HG03558 (cell line): Measurements from ENCODE around the gene HIVEP2.

ENCODE experiments used
- ATAC-seq: cut with Tn5 transposase; IDR thresholded peaks from one replicate; pipeline ENCODE4 v1.9.1; 2021; ENCODE audit warnings: moderate number of reproducible peaks; ENCODE audit not compliant: unreplicated experiment; ENCODE audit errors: extremely low read depth

Gene HIVEP2

GRCh38 chr6:142797159-142797558 is 147.8 kb downstream of the HIVEP2 start:
- no peak for ATAC-seq

DNA sequence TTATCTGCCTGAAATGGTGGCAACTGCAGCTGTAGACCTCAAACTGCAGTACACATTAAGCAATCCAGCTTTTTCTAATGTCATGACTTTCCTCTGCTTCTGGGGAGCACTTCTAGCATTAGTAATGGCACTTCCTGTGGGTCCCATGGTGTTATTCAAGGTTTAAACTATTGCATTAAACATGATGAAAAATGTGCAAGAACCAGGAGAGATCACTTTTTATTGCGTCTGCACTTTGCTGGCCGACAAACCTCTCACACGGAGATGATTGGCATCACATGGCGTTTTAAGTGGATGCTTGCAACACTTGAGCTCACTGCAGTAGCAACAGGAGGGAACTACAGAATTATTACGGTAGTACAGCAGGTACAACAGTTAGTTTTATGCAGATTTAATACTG is 148.4 kb downstream of the HIVEP2 start:
- no peak for ATAC-seq

DNA sequence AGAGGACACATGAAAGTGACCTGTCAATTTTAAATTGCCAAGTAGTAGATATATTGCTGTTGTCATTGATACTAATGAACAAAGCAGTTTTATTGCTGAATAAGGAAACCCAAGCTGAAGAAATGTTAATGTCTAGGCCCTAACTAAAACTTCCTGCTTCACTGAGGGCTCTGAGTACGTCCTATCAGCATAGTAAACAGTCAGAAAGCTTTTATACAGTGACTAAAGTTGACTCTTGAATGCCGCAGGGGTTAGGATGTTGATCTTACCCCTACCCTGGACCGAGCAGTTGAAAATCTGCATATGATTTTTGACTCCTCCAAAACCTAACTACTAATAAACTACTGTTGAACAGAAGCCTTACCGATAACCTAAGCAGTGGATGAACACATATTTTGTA is 149.0 kb downstream of the HIVEP2 start:
- ATAC-seq, result no peak

DNA sequence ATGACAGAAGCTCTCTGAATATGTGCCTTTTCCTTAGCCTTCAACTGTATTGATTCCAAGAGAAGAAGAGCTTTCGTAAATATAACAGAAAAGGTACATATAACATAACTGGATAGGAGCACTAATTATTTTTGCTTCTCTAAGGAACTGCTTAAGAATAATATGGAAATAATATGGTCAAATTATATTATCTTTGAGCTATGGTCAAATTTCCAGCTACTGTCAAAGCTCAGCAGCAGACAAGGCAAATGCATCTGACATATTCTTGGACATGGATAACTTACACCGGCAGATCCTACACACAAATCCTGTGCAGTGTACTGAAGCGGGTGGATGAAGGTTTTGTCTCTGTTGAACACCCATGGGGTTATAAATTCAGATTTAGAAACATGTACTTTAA is 150.6 kb downstream of the HIVEP2 start:
- no peak for ATAC-seq

GRCh38 chr6:142790257-142790656 is 154.7 kb downstream of the HIVEP2 start:
- no peak for ATAC-seq

DNA sequence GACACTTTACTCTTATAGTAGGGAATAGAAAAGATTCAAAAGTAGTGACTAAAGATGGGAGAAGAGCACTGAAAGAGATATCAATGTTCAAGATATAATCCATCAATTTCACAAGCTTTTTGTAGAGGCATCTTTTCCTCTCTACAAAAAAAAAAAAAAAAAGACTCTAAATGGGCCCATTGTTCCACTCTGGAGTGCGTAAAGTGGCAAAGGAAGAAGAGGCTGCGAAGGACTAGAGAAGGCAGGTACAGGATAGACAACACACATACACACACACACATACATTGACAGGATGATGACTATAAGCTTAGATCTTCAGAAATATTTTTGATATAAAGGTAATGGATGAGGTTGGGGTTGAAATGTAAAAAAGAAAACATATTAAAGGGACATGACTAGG is 157.6 kb downstream of the HIVEP2 start:
- ATAC-seq, result no peak

DNA sequence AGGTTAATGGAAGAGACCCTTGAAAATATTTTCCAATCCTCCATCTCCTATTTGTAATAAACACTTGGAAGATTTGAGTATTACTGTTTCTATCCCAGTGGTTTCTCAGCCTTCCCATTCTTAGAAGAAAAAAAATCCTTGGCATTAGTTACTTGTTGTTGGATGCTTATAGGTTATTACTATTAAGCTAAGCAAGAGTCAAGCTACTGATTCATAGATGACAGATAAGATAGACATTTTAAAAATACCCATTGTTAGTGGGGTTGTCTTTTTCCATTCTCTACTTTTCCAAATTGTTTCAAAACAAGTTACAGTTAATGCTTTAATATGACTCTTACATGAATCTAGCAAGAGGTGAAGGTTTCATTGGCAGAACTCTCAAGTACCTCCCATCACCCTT is 158.5 kb downstream of the HIVEP2 start:
- no peak for ATAC-seq

GRCh38 chr6:142784344-142784743 is 160.6 kb downstream of the HIVEP2 start:
- ATAC-seq, result peak; percentile 98

DNA sequence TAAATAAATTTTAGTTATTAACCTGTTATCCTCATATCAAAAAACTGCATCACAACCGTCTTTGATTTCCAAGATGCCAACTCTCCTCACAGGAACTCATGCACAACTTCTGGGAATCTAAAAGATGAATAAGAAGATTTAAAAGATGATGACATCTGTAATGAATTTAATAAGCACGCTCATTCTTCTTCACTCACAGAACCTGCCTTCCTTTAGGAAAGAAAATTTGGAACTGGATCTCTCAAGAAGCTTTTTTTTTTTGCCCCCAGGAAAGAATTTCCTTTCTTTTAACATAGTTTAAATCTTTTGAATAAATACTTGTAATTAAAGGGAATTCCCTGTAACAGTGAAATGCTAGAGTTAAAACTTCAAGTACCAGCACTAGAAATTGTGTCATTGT is 161.5 kb downstream of the HIVEP2 start:
- ATAC-seq, result no peak

GRCh38 chr6:142781129-142781528 is 163.8 kb downstream of the HIVEP2 start:
- ATAC-seq, result no peak

- ATAC-seq, result no peak
Measured at GRCh38 chr6:142773859-142774648, 170.9 kb downstream of the HIVEP2 start.

- no peak for ATAC-seq
Measured at GRCh38 chr6:142773324-142773723, 171.7 kb downstream of the HIVEP2 start.

DNA sequence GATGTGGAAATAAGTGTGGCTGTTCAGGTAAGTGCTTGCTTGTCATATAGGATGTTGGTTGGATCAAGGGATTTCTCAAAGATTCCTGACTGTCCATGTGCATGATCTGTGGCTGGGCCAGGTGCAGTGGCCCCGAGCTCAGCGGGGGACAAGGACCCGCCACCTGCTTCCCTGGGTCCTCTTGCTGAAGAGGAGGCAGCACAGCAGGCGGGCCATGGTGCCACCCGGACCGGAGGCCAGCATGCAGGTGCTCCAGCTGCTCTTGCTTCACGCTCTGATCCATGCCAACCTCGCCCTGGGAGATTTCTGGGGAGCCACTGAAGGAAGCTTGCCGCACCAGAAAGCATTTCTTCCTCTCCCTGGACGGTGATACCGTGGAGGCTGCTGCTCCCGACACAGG is 173.8 kb downstream of the HIVEP2 start:
- ATAC-seq, result no peak

GRCh38 chr6:142765306-142765705 is 179.7 kb downstream of the HIVEP2 start:
- no peak for ATAC-seq

DNA sequence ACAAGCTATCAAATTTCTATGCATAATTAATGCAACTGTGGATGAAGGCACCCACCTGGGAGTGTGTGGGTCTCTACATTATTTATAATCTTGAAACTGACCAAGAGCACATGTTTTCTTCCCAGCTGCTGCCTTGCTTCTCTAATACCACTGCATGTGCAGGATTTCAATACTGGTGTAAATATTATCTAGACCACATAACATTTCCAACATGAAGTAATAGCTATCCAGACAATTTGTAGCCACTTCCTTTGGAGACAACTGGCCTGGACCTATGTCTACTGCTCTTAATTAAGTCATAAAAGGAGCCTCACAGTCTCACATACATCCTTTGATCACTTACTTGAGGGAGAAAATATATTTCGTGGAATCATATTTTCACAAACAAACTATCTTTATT is 180.7 kb downstream of the HIVEP2 start:
- no peak for ATAC-seq

DNA sequence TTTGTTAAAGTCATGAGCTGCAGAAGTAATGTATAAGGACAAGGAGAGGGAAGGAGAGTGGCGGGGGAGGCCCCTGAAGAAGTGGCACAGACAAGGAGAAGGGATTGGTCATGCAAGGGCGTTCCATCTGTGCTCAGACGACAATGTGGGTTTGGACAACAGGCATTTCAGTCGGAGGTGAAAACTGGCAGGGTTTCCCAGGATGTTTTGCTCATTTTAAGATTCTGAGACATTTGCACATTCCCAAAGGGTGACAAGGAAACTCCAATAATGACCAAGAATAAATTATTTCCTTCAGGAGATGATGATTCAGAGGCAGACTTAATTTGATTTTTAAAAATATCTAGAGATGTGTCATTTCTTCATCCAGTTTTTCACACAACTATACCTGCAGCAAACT is 181.8 kb downstream of the HIVEP2 start:
- ATAC-seq, result no peak

DNA sequence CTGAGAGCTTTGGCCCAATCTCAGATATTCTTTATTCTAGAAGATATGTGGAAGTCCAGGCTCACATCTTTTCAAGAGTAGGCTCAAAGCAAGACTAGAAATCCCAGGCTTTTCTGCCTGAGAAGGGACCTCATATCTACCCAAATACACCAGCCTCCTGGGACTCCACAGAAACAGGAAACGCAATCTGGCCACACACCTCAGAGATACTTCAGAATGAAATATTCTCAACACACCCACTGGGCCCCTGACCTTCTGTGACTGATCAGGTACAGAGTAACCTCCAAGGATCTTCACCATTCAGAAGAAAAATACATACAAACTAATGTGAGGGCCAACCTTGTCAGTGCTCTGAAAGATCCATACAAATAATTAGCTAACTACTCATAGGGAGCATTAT is 183.2 kb downstream of the HIVEP2 start:
- ATAC-seq, result peak; percentile 55

DNA sequence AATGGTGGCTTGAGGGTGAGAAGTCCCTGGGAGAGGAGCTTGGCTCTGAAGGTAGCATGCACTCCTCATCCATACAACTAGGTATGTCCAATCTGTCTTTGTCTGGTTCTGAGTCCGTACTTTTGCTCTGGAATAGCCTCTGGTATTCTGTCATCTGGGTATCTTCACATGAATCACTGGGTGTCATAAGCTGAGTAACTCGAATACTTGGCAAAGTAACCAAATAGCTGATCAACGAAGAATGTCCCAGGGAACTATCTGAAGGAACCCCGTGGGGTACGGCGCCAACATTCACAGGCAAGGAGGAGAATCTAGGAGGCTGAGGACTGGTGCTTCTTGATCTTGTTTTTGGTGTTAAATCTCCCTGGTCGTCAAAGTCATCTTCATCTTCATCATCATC is 184.8 kb downstream of the HIVEP2 start:
- ATAC-seq, result no peak

DNA sequence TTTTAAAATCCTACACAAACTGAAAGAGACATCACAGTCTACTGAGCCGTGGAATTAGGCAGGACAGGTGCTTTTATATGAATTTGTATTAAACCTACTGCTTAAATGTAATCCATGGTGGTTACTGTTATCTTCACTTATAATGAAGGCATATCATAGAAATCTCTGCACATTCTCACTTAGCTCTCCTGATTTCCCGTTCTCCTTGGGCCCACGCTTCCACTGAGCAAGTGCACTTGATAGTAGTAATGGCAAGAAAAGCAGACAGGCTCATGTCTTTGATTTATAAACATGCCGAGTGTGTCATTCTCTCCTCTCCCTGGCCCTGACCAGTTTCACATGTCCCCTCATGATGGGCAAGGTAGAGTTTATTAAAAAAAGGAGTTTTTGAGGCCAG is 186.3 kb downstream of the HIVEP2 start:
- ATAC-seq, result no peak

GRCh38 chr6:142757852-142758628 is 186.9 kb downstream of the HIVEP2 start:
- ATAC-seq, result no peak

GRCh38 chr6:142756215-142756630 is 188.8 kb downstream of the HIVEP2 start:
- no peak for ATAC-seq

GRCh38 chr6:142753196-142753595 is 191.8 kb downstream of the HIVEP2 start:
- ATAC-seq, result no peak
